HG02973 (cell line): Measurements from ENCODE around the gene DISP3.
"Not testable (repeated sequence)": the region's sequence is repeated elsewhere in the genome, so short reads cannot be mapped to it uniquely, and the experiment has no call there.

Experiments
- ATAC-seq: cut with Tn5 transposase; IDR thresholded peaks from one replicate; pipeline ENCODE4 v1.9.1; 2021; ENCODE audit warnings: moderate library complexity; ENCODE audit not compliant: unreplicated experiment

Gene DISP3

DNA sequence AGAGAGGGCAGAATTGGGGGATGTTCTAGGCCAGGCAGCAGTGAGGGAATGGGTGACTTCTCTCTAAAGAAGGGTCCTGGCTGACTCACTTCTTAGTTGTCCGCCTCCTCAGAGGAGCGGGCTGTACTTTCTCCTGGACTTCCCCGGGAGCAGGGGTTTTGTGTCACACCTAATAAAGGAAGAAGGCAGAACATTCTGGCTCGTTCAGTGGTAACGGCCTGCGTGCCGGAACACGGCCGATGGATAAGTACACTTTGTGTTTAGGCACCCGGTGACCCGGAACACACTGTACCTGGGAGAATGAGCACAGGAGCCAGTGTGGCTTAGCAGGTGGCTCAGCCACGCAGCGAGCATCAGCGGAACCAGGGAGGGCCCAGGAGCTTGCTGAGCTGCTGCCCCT lies 90.6 kb downstream of the DISP3 start:
- no peak for ATAC-seq

GRCh38 chr1:11569954-11570353 lies 91.0 kb downstream of the DISP3 start:
- no peak for ATAC-seq

- ATAC-seq: no peak
Measured at GRCh38 chr1:11570821-11571380, 91.9 kb downstream of the DISP3 start.

GRCh38 chr1:11571906-11572616 lies 93.1 kb downstream of the DISP3 start:
- no peak for ATAC-seq

- no peak for ATAC-seq
Measured at GRCh38 chr1:11573116-11573692, 94.2 kb downstream of the DISP3 start.

GRCh38 chr1:11575553-11575952 lies 96.6 kb downstream of the DISP3 start:
- no peak for ATAC-seq

- ATAC-seq: no peak
Measured at GRCh38 chr1:11576109-11576875, 97.3 kb downstream of the DISP3 start.

- ATAC-seq: no peak
Measured at GRCh38 chr1:11578004-11578403, 99.0 kb downstream of the DISP3 start.

- ATAC-seq: no peak
Measured at GRCh38 chr1:11579506-11579905, 100.6 kb downstream of the DISP3 start.

DNA sequence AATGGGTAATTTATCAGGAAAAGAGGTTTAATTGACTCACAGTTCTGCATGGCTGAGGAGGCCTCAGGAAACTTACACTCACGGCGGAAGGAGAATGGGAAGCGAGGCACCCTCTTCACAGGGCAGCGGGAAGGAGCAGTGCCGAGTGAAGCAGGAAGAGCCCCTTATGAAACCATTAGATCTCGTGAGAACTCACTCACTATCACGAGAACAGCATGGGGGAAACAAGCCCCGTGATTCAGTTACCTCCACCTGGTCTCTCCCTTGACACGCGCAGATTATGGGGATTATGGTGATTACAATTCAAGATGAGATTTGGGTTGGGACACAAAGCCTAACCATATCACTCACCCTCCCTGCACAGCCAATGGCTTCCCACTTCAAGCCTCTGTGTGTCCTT lies 101.1 kb downstream of the DISP3 start:
- ATAC-seq: not testable (repeated sequence)

- no peak for ATAC-seq
Measured at GRCh38 chr1:11581445-11581991, 102.6 kb downstream of the DISP3 start.

GRCh38 chr1:11585389-11585788 lies 106.4 kb downstream of the DISP3 start:
- no peak for ATAC-seq
